H9 (cell line): ENCODE measurements around the gene VIPR1. TPM values are rescaled to one million over a fixed set of nuclear protein-coding genes. Genes with fewer than 3 reads are reported as not detected.
A peak's percentile ranks its signal among the peaks of the same experiment; 100 is the strongest.

ENCODE experiments used
- DNase-seq: peaks from one replicate; pipeline ENCODE4 v3.0.0-alpha.2; 2017
- H2AFZ ChIP-seq: one replicate; pipeline ENCODE4 v1.6.1; 2013; ENCODE audit warnings: mild to moderate bottlenecking, low read length, control low read depth, moderate library complexity
- H2AK5ac ChIP-seq: 2 replicates; pipeline ENCODE4 v1.6.1; 2013; ENCODE audit warnings: low read length, control low read depth, mixed read lengths; ENCODE audit not compliant: insufficient read length
- H2BK120ac ChIP-seq: one replicate; pipeline ENCODE4 v1.6.1; 2013; ENCODE audit warnings: low read depth, mild to moderate bottlenecking, low read length, control low read depth, inconsistent platforms; ENCODE audit not compliant: poor library complexity, severe bottlenecking
- H2BK12ac ChIP-seq: 2 replicates; pipeline ENCODE4 v1.6.1; 2013; ENCODE audit warnings: low read length, control low read depth, mixed read lengths, low read depth; ENCODE audit not compliant: insufficient read length
- H2BK15ac ChIP-seq: 2 replicates; pipeline ENCODE4 v1.6.1; 2013; ENCODE audit warnings: low read depth, low read length, control low read depth
- H2BK20ac ChIP-seq: one replicate; pipeline ENCODE4 v1.6.1; 2013; ENCODE audit warnings: low read depth, mild to moderate bottlenecking, low read length, control low read depth, inconsistent platforms; ENCODE audit not compliant: poor library complexity, severe bottlenecking
- H2BK5ac ChIP-seq: 2 replicates; pipeline ENCODE4 v1.6.1; 2013; ENCODE audit warnings: low read length, control low read depth, mixed read lengths; ENCODE audit not compliant: insufficient read length
- H3K14ac ChIP-seq: 2 replicates; pipeline ENCODE4 v1.6.1; 2013; ENCODE audit warnings: low read length, control low read depth; ENCODE audit not compliant: insufficient read depth
- H3K18ac ChIP-seq: 2 replicates; pipeline ENCODE4 v1.6.1; 2013; ENCODE audit warnings: low read depth, mild to moderate bottlenecking, mixed read lengths, low read length, control low read depth; ENCODE audit not compliant: insufficient read length
- H3K23ac ChIP-seq: 2 replicates; pipeline ENCODE4 v1.6.1; 2013; ENCODE audit warnings: low read length, control low read depth, mixed read lengths, low read depth; ENCODE audit not compliant: insufficient read length
- H3K23me2 ChIP-seq: 2 replicates; pipeline ENCODE4 v1.6.1; 2013; ENCODE audit warnings: low read depth, mild to moderate bottlenecking, mixed read lengths, low read length, control low read depth; ENCODE audit not compliant: insufficient read length, poor library complexity, severe bottlenecking
- H3K27ac ChIP-seq: 2 replicates; pipeline ENCODE4 v1.5.1; 2013; ENCODE audit warnings: low read length, control low read depth, mixed read lengths, low read depth; ENCODE audit not compliant: insufficient read length
- H3K27me3 ChIP-seq: 2 replicates; pipeline ENCODE4 v1.6.1; 2013; ENCODE audit warnings: low read length, control low read depth, inconsistent platforms; ENCODE audit not compliant: insufficient read depth
- H3K4ac ChIP-seq: 2 replicates; pipeline ENCODE4 v1.6.1; 2013; ENCODE audit warnings: low read depth, mild to moderate bottlenecking, control low read depth, inconsistent platforms, low read length, moderate library complexity
- H3K4me1 ChIP-seq: 2 replicates; pipeline ENCODE4 v1.6.1; 2013; ENCODE audit warnings: low read length, control low read depth, inconsistent platforms; ENCODE audit not compliant: insufficient read depth
- H3K4me2 ChIP-seq: 2 replicates; pipeline ENCODE4 v1.6.1; 2013; ENCODE audit warnings: low read length, control low read depth, mixed read lengths; ENCODE audit not compliant: insufficient read length, insufficient read depth
- H3K56ac ChIP-seq: 2 replicates; pipeline ENCODE4 v1.6.1; 2013; ENCODE audit warnings: low read depth, mild to moderate bottlenecking, mixed read lengths, low read length, control low read depth; ENCODE audit not compliant: insufficient read length
- H3K79me1 ChIP-seq: 2 replicates; pipeline ENCODE4 v1.6.1; 2013; ENCODE audit warnings: low read depth, mild to moderate bottlenecking, moderate library complexity, low read length, control low read depth, inconsistent platforms; ENCODE audit not compliant: insufficient read depth, poor library complexity, severe bottlenecking
- H3K79me2 ChIP-seq: 2 replicates; pipeline ENCODE4 v1.6.1; 2013; ENCODE audit warnings: low read length, control low read depth, inconsistent platforms; ENCODE audit not compliant: insufficient read depth
- H3K9ac ChIP-seq: 2 replicates; pipeline ENCODE4 v1.6.1; 2013; ENCODE audit warnings: low read length, control low read depth, mixed read lengths; ENCODE audit not compliant: insufficient read length; ENCODE audit errors: extremely low read depth
- H3K9me3 ChIP-seq: one replicate; pipeline ENCODE4 v1.6.1; 2013; ENCODE audit warnings: low read depth, low read length, inconsistent platforms; ENCODE audit not compliant: control insufficient read depth
- H3T11ph ChIP-seq: one replicate; pipeline ENCODE4 v1.6.1; 2013; ENCODE audit warnings: mild to moderate bottlenecking, low read length, control low read depth, inconsistent platforms
- H4K20me1 ChIP-seq: one replicate; pipeline ENCODE4 v1.6.1; 2013; ENCODE audit not compliant: control insufficient read depth, insufficient read length, insufficient read depth
- H4K5ac ChIP-seq: 2 replicates; pipeline ENCODE4 v1.6.1; 2013; ENCODE audit warnings: low read depth, mild to moderate bottlenecking, mixed read lengths, low read length, control low read depth; ENCODE audit not compliant: insufficient read length
- H4K8ac ChIP-seq: replicated peaks from 2 replicates; pipeline ENCODE4 v1.6.1; 2013; ENCODE audit warnings: low read length, control low read depth, mixed read lengths, low read depth; ENCODE audit not compliant: insufficient read length
- H4K91ac ChIP-seq: 2 replicates; pipeline ENCODE4 v1.6.1; 2013; ENCODE audit warnings: low read depth, mild to moderate bottlenecking, moderate library complexity, mixed read lengths, low read length, control low read depth; ENCODE audit not compliant: insufficient read length
- H3K27ac Mint-ChIP-seq, 3 experiments: 2 replicates in 2 of 3; 3 replicates in 1 of 3; pipeline ENCODE4 v1.8.0; 2020 to 2021; ENCODE audit warnings: mixed read lengths in 3 of 3, mild to moderate bottlenecking in 1 of 3, moderate library complexity in 1 of 3
- H3K27me3 Mint-ChIP-seq: 2 replicates; pipeline ENCODE4 v1.8.0; 2021; ENCODE audit warnings: low read depth, mild to moderate bottlenecking, moderate library complexity, mixed read lengths
- H3K36me3 Mint-ChIP-seq, 3 experiments: 2 replicates in 2 of 3; 3 replicates in 1 of 3; pipeline ENCODE4 v1.8.0; 2020 to 2021; ENCODE audit warnings: low read depth in 3 of 3, mixed read lengths in 3 of 3; ENCODE audit not compliant: insufficient read depth in 1 of 3
- H3K4me1 Mint-ChIP-seq, 2 experiments: 2 replicates each; pipeline ENCODE4 v1.8.0; 2020; ENCODE audit warnings: mixed read lengths in 2 of 2
- H3K4me3 Mint-ChIP-seq, 2 experiments: 2 replicates in 1 of 2; 3 replicates in 1 of 2; pipeline ENCODE4 v1.8.0; 2020 to 2021; ENCODE audit warnings: mild to moderate bottlenecking in 2 of 2, mixed read lengths in 2 of 2, moderate library complexity in 1 of 2
- H3K9me3 Mint-ChIP-seq, 2 experiments: 2 replicates in 1 of 2; 3 replicates in 1 of 2; pipeline ENCODE4 v1.8.0; 2020; ENCODE audit warnings: mild to moderate bottlenecking in 2 of 2, mixed read lengths in 2 of 2, moderate library complexity in 1 of 2
- CTCF ChIP-seq: fragments of 200-600 bp; sonication (generic); conservative IDR thresholded peaks from 3 replicates; pipeline ENCODE4 v1.8.0; 2021; ENCODE audit warnings: antibody characterized with exemption, mild to moderate bottlenecking
- WGBS: extraction: QIAGEN DNeasy Blood & Tissue Kit; methylation state at CpG from one replicate; pipeline ENCODE4 v1.1.7; 2013; ENCODE audit warnings: missing lambda C conversion rate, low lambda C conversion rate, mixed read lengths; ENCODE audit not compliant: insufficient read length; ENCODE audit errors: extremely low coverage; 5-methylcytosine and 5-hydroxymethylcytosine counted together
- total RNA-seq: library from RNA; stranded (reverse); gene quantifications from 2 replicates; pipeline ENCODE4 v1.2.1, GENCODE V29; 2021

The VIPR1 gene
- total RNA-seq, 1 experiment from 2014 or later, result 6.5 TPM

- H2BK5ac ChIP-seq, result no peak overlapping the region
- H2BK15ac ChIP-seq, result no peak overlapping the region
- TF ChIP-seq CTCF, result no peak
- no peaks in the 10 kb centered on the region; a peak in 1 of 5 replicates for H3K9me3 Mint-ChIP-seq
- no peak overlapping the region for H3K14ac ChIP-seq
- H2BK20ac ChIP-seq, result no peak overlapping the region
- no CpG with 5 or more reads among the region's 5 CpGs for WGBS
- peaks cover 3% of the 10 kb centered on the region; the same call in 1 of the 2 replicates for H3K4me1 ChIP-seq
- H3K79me1 ChIP-seq, result no peaks in the 10 kb centered on the region
- H2AK5ac ChIP-seq, result no peak overlapping the region
- H3K4me3 Mint-ChIP-seq, result no peak overlapping the region
- no peaks in the 10 kb centered on the region for H3K9me3 ChIP-seq
- H4K8ac ChIP-seq, result no peak overlapping the region
- no peak overlapping the region for H4K91ac ChIP-seq
- no peaks in the 10 kb centered on the region for H3K23me2 ChIP-seq
- no peaks in the 10 kb centered on the region for H3K79me2 ChIP-seq
- H3K27me3 Mint-ChIP-seq, result peaks cover 23% of the 10 kb centered on the region
- H3T11ph ChIP-seq, result no peak overlapping the region
- H2BK12ac ChIP-seq, result no peak overlapping the region
- no peaks in the 10 kb centered on the region for H4K20me1 ChIP-seq
- no peak overlapping the region for H3K23ac ChIP-seq
- H4K5ac ChIP-seq, result no peak overlapping the region
- no peak overlapping the region for H3K27ac ChIP-seq
- H3K18ac ChIP-seq, result no peak overlapping the region
- H3K27me3 ChIP-seq, result no peaks in the 10 kb centered on the region
- no peak overlapping the region for H3K56ac ChIP-seq
- no peak overlapping the region for H3K27ac Mint-ChIP-seq
- peak; percentile 46 for DNase-seq
- no peak overlapping the region for H2BK120ac ChIP-seq
- peaks cover 11% of the 10 kb centered on the region in 2 experiments for H3K4me1 Mint-ChIP-seq
- H3K36me3 Mint-ChIP-seq, result no peaks in the 10 kb centered on the region
- H2AFZ ChIP-seq, result no peak overlapping the region
- no peak overlapping the region for H3K4me2 ChIP-seq
- no peak overlapping the region for H3K4ac ChIP-seq
- no peak overlapping the region for H3K9ac ChIP-seq
These were observed 12.2 kb upstream of the VIPR1 start for GRCh38 chr3:42490243-42490642.
